ENCODE measurements around the gene PHLDB3. TPM values are rescaled to one million over a fixed set of nuclear protein-coding genes. Genes with fewer than 3 reads are reported as not detected.

The PHLDB3 gene
- total RNA-seq, result 10.5 and 22.3 TPM in 2 replicates

DNA sequence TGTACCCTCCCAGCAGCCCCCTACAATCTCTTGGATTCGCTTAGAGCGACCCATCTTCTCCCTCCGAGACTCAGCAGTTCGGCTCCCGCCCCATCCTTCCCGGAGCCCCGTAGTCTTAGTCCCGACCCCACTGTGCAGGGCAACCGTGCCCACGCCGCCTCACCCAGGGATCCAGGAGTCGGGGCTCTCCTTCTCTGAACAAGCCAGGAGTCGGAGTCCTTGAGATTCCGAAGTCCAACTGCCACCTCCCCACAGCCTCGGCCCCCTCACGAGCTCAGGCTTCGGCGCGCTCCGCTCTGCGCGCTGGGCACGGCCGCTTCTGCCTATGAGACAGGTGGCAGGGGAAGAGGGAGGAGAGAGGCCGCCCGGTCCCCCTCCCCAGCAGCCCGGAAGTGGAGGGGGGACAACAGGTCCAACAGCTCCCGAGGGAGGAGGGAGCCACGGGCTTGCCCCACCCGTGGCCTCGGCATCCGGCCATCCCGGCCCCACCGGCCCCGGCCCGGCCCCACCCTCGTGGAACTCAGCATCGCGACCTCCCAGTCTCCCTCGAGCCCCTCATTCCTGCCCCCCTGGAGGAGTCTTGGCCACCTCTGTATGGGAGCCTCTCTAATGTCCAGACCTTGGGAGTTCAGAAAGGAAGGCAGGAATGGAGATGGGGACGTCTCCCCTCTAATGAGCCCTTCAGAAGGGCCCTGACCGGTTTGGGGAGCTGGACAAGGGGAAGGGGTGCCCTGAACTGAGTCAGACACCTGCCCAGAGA, at the start of gene PHLDB3:
Gene PHLDB3, minus strand, starts transcription at position 321 of the 760 bp plus-strand sequence. CDS start 628 bp downstream, outside the sequence.

DNA sequence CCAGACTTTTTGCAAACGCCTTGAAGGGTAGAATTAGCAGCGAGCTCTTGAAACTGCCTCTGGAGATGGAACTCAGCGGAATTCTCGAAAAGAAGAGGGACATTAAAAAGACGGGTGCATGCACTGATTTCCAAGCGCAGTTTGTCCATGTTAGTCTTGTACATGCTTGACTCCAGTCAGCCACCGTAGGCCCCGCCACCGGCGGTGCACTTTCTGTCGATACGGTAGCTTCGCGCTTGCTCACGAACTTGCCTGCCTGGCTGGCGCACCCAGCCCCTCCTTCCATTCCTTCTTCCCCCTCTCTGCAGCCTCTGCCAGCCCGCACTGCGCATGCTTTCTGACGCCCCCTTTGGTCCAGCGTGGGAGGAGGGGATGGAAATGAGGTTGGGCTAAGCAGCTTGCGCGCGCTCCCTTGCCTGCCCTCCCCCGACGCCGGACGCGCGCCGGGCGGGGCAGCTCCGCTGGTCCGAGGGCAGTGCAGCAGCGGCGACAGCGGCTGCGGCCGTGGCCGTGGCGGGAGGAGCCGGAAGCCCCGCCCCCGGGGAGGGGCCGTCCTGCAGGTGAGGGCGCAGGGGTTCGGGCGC, 28.5 kb upstream of the PHLDB3 start, which contains the start of gene ZNF575:
Gene ZNF575, plus strand, starts transcription at position 227 of the 584 bp plus-strand sequence. CDS start 1,235 bp downstream, outside the sequence.

DNA sequence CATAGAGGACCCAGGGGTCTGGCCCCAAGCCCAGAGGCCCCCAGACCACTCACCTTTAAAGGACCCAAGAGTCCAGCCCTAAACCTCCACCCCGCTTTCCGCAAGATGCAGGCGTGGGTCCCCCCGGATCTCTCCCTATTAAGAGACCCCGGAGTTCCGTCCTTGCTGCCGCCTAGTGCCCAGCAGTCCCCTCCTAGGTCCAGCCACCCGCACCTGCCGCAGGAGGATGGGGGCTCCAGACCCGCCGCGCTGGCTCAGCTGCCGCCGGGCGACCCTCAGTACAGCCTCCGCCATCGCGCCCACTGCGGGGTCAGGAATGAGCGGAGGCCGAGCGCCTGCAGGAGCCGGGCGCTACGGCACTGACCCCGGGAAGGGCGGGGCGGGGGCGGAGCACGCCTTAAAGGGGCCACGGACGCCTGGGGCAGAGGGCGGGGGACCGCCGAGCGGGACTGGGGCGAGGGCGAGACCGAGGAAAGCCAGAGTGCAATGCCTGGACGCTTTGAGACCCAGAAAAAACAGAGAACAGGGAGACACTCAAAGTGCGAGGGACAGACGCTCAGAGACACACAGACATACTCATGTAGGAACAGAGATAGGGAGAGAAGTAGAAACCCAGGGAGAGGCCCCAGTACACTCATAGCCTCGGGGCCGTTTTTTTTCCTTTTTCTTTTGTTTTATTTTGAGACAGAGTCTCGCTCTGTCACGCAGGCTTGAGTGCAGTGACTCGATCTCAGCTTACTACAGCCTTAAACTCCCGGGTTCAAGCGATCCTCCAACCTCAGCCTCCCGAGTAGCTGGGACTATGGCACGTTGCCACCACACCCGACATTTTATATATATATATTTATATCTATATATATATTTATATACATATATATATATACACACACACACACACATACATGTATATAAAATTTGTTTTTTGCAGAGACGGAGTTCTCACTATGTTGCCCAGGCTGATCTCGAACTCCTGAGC, 22.6 kb upstream of the PHLDB3 start, which contains the start of gene ETHE1:
Gene ETHE1, minus strand, starts transcription at position 318 of the 976 bp plus-strand sequence. Its CDS starts 24 bp downstream, at position 294.

DNA sequence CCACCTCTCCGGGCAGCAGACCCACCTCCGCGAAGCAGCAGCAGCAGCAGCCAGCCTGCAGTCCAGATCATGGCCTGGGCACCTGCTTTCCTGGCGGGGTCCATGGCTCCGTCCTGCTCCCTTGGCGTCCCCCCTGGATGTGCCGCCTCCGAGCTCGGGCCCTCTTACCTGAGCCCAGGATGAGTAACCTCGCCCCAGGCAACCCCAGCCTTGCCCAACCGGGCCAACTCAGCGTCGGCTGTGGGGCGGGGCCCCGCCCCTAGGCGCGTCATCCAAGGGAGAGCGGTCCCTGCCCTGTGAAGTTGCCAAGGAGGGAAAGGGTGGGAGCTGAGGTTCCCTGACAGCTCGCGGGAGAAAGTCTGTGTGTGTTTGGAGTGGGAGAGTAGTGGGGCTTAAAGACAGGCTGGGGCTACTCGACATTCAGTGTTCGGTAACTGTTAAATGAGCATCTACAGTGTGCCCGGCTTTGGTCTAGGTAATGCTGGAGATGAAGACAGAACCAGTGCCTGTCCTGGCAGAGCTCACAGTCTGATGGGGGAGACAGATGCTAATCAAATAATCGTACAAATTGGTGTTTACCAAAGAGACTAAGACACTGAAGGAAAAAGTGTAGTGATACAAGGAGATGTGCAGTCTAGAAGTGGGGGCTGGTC, 39.0 kb downstream of the PHLDB3 start, which contains the start of gene LYPD3:
Gene LYPD3, minus strand, starts transcription at position 141 of the 653 bp plus-strand sequence. Its CDS starts 37 bp downstream, at position 104.

Other genes with a start within 250 kb of the PHLDB3 start
- under 0.01 and 0.56 TPM in 2 replicates for gene PSG9, start 235.2 kb downstream of the PHLDB3 start, total RNA-seq
- gene CD177, start 151.1 kb downstream of the PHLDB3 start, total RNA-seq, result under 0.01 and 0.28 TPM in 2 replicates
- not detected in 2 replicates for gene TEX101, start 89.9 kb downstream of the PHLDB3 start, total RNA-seq
- gene LYPD3, start 39.1 kb downstream of the PHLDB3 start, total RNA-seq, result under 0.01 and 0.28 TPM in 2 replicates
- gene ETHE1, start 22.5 kb upstream of the PHLDB3 start, total RNA-seq, result 75.3 and 94.1 TPM in 2 replicates
- gene ZNF575, start 28.4 kb upstream of the PHLDB3 start, total RNA-seq, result under 0.01 and 0.28 TPM in 2 replicates
- gene XRCC1, start 70.8 kb upstream of the PHLDB3 start, total RNA-seq, result 13.0 and 19.4 TPM in 2 replicates
- 2.0 and 2.5 TPM in 2 replicates for gene PINLYP, start 71.1 kb upstream of the PHLDB3 start, total RNA-seq
- gene IRGQ, start 91.4 kb upstream of the PHLDB3 start, total RNA-seq, result 14.9 and 19.9 TPM in 2 replicates
- gene ZNF576, start 91.8 kb upstream of the PHLDB3 start, total RNA-seq, result 9.6 and 14.6 TPM in 2 replicates
- not detected in 2 replicates for gene SRRM5, start 107.3 kb upstream of the PHLDB3 start, total RNA-seq
- 28.2 and 35.0 TPM in 2 replicates for gene ZNF428, start 114.9 kb upstream of the PHLDB3 start, total RNA-seq
- 4.2 and 6.8 TPM in 2 replicates for gene CADM4, start 135.1 kb upstream of the PHLDB3 start, total RNA-seq
- 92.2 and 136 TPM in 2 replicates for gene PLAUR, start 165.4 kb upstream of the PHLDB3 start, total RNA-seq
- not detected in 2 replicates for gene IRGC, start 211.3 kb upstream of the PHLDB3 start, total RNA-seq

Data from regular cardiac myocyte (primary cell).